Heart left ventricle (tissue), 16 donors: Measurements from ENCODE around the gene RAB44. TPM values are rescaled to one million over a fixed set of nuclear protein-coding genes. Genes with fewer than 3 reads are reported as not detected.

ENCODE experiments used
- ATAC-seq, 4 donors: fragments of 200-7000 bp; cut with Tn5 transposase; one replicate each; pipeline ENCODE4 v1.9.1; 2020 to 2022; ENCODE audit warnings: moderate library complexity in 4 of 4, mild to moderate bottlenecking in 3 of 4, moderate number of reproducible peaks in 1 of 4
- DNase-seq, 5 donors: peaks; one replicate each; pipeline ENCODE4 v3.0.0-alpha.2; 2020
- H3K27ac ChIP-seq, 12 donors: fragments of 200-600 bp; sonication (generic) in 4 of 12; one replicate each; pipeline versions ENCODE4 v1.5.0 to v1.8.0; 2016 to 2022; ENCODE audit warnings: mild to moderate bottlenecking in 2 of 12
- H3K27me3 ChIP-seq, 9 donors: fragments of 200-600 bp; sonication (generic) in 2 of 9; one replicate each; pipeline versions ENCODE4 v1.5.1 to v1.8.0; 2016 to 2022; ENCODE audit warnings: mild to moderate bottlenecking in 3 of 9
- H3K36me3 ChIP-seq, 9 donors: fragments of 200-600 bp; sonication (generic) in 2 of 9; one replicate each; pipeline versions ENCODE4 v1.5.0 to v1.8.0; 2018 to 2022; ENCODE audit warnings: mild to moderate bottlenecking in 2 of 9
- H3K4me1 ChIP-seq, 12 donors: fragments of 200-600 bp; sonication (generic) in 4 of 12; one replicate each; pipeline versions ENCODE4 v1.5.0 to v1.8.0; 2016 to 2022; ENCODE audit warnings: mild to moderate bottlenecking in 3 of 12
- H3K4me3 ChIP-seq, 12 donors: fragments of 200-600 bp; sonication (generic) in 4 of 12; one replicate each; pipeline versions ENCODE4 v1.5.0 to v1.8.0; 2017 to 2022; ENCODE audit warnings: mild to moderate bottlenecking in 9 of 12, moderate library complexity in 4 of 12
- H3K9me3 ChIP-seq, 12 donors: fragments of 200-600 bp; sonication (generic) in 4 of 12; one replicate each; pipeline versions ENCODE4 v1.5.0 to v1.8.0; 2016 to 2022; ENCODE audit warnings: mild to moderate bottlenecking in 1 of 12
- POLR2A ChIP-seq, 2 donors: fragments of 450-650 bp; IDR thresholded peaks; one replicate each; pipeline ENCODE4 v1.6.1; 2017; ENCODE audit warnings: antibody characterized with exemption in 2 of 2, mild to moderate bottlenecking in 2 of 2, moderate library complexity in 2 of 2
- whole genome bisulfite sequencing, 4 donors: extraction: QIAGEN DNeasy Blood & Tissue Kit in 2 of 4; methylation state at CpG; one replicate each; pipeline versions ENCODE4 v1.1.5 to v1.1.7; 2013 to 2018; 5-methylcytosine and 5-hydroxymethylcytosine counted together
- intact Hi-C, 10 donors: fragments of 100-400 bp; cut with DNase I; formaldehyde crosslinking; loops; one replicate each; pipeline versions ENCODE4 v1.11.1 to v1.14.2; 2022
- polyA plus RNA-seq, 2 donors: library from polyadenylated mRNA; stranded (reverse); fragments of 200-250 nt; gene quantifications; one replicate each; pipeline ENCODE4 v1.2.3, GENCODE V29; 2013
- total RNA-seq, 9 donors: library from RNA; depleted of rRNA in 2 of 9; stranded (reverse); fragments of >200 nt in 2 of 9; fragmentation: NEBNext Ultra II Directional in 3 of 9; extraction: Animal tissue kit (Norgen Biotek cat#: 25700) in 3 of 9; gene quantifications; one replicate each; pipeline versions ENCODE4 v1.1.0 to v1.2.4, GENCODE V29; 2016 to 2023
- TF ChIP-seq, protein P1 (sequence below), 12 donors: fragments of 200-600 bp; sonication (generic) in 4 of 12; IDR thresholded peaks; one replicate each; pipeline versions ENCODE4 v1.5.0 to v1.8.0; 2018 to 2022; ENCODE audit warnings: antibody characterized with exemption in 12 of 12, mild to moderate bottlenecking in 5 of 12
- donor health status: ischemic (EF 13 %, LVEDD 7.1; RV severe dilation, severe dysfunction).
- donor health status: healthy with polysubstance abuse.
- donor health status: DM: no; HTN: yes; CAD: no.
- donor health status: DM: no; HTN: no; CAD: no.
- donor health status: ischemic (EF 25% LVEDD 6.9; RV normal size, moderate dysfunction).
- donor health status: ischemic (EF 25% LVEDD 5.7; RV mildly dilated, moderate dysfunction).
- donor health status: healthy.
- donor health status: DM: yes; HTN: yes; CAD: no.
- donor health status: ischemic (EF 35%, LVEDD 5.7; RV mildly dilated, moderate dysfunction).
- donor health status: nonischemic (EF 11% LVEDD 7.7; RV severe dilation, severe dysfunction).
- donor health status: DM: yes; HTN: yes; CAD: no.
- donor health status: PGD.
- donor health status: ischemic (EF 29% LVEDD 5.4; RV normal size, mild dysfunction).
- donor health status: nonischemic (EF 23%, LVEDD 6.1; RV moderate dilation, normal function).

RAB44 gene
- total and polyA plus RNA-seq, 11 donors, result 0.04 to 0.32 (median 0.08) TPM; not detected in 5

GRCh38 chr6:36670271-36670670, 27.4 kb upstream of the RAB44 start:
- H3K4me3 ChIP-seq, result no peak overlapping the region
- no peak overlapping the region for H3K27ac ChIP-seq
- TF ChIP-seq, protein P1, sequence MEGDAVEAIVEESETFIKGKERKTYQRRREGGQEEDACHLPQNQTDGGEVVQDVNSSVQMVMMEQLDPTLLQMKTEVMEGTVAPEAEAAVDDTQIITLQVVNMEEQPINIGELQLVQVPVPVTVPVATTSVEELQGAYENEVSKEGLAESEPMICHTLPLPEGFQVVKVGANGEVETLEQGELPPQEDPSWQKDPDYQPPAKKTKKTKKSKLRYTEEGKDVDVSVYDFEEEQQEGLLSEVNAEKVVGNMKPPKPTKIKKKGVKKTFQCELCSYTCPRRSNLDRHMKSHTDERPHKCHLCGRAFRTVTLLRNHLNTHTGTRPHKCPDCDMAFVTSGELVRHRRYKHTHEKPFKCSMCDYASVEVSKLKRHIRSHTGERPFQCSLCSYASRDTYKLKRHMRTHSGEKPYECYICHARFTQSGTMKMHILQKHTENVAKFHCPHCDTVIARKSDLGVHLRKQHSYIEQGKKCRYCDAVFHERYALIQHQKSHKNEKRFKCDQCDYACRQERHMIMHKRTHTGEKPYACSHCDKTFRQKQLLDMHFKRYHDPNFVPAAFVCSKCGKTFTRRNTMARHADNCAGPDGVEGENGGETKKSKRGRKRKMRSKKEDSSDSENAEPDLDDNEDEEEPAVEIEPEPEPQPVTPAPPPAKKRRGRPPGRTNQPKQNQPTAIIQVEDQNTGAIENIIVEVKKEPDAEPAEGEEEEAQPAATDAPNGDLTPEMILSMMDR (IDR thresholded peaks at IDR 0.05), result no peak
- no peak for TF ChIP-seq POLR2A (IDR thresholded peaks at IDR 0.05)
- no peaks in the 10 kb centered on the region for H3K9me3 ChIP-seq
- H3K4me1 ChIP-seq, result peaks cover 0 to 26% (median 10%) of the 10 kb centered on the region in 12 donors
- intact Hi-C loops, result loop anchor here in 3 of 10 donors (5.0 to 10.0 kb wide), 2 partner anchors 33 to 125 kb away; partner anchors contain the start of gene STK38 (in 1 of the 3)
- H3K36me3 ChIP-seq, result no peaks in the 10 kb centered on the region
- no peaks in the 10 kb centered on the region for H3K27me3 ChIP-seq
- WGBS, 4 donors, result 94 to 97% (median 97%) methylated on average over 7 of the region's 7 CpGs
- DNase-seq (no peak), ATAC-seq (no peak)

DNA sequence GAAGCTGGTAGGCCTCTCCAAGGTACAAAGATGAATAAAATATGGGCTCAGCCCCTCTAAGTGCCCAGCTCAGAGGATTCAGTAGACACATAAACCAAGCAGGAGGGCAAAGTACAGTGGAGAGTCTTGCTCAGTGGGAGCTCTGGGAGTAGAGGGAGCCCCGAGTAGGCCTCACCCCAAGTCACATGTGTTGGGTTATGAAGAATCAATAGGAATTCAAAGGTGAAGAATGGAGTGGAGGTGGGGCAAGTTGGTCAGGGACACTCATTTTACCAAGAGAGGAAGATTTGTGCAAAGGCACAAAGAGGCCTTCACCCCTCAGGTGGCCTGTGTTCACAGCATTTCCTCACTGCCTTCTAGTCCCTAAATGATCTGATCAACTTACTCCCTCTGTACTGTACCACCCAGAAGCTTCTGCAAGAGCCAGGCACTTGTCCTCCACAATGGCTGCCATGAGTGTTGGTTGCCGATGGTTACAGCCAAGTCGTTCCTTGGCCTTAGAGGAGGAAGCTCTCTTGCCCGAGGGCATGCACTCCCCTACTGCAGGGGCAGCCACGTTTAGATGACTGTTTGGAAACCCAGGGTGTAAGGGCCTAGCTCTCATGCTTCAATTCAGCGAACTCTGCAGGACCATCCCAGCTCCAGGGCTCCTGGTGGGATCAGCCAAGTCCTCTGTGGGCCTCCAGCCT, 25.8 kb upstream of the RAB44 start:
- 79 to 92% (median 87%) methylated on average over 6 of the region's 6 CpGs for WGBS, 4 donors
- intact Hi-C loops, result loop anchor here in 3 of 10 donors (5.0 to 10.0 kb wide), 2 partner anchors 35 to 127 kb away; partner anchors contain the start of gene STK38 (in 1 of the 3)
- no peaks in the 10 kb centered on the region for H3K27me3 ChIP-seq
- ATAC-seq (no peak), DNase-seq (no peak)
- H3K27ac ChIP-seq, result no peak overlapping the region
- H3K4me1 ChIP-seq, result peaks cover 0 to 32% (median 10%) of the 10 kb centered on the region in 12 donors
- no peaks in the 10 kb centered on the region for H3K36me3 ChIP-seq
- TF ChIP-seq, protein P1 (IDR thresholded peaks at IDR 0.05), result no peak
- TF ChIP-seq POLR2A (IDR thresholded peaks at IDR 0.05), result no peak
- no peaks in the 10 kb centered on the region for H3K9me3 ChIP-seq
- H3K4me3 ChIP-seq, result no peak overlapping the region

DNA sequence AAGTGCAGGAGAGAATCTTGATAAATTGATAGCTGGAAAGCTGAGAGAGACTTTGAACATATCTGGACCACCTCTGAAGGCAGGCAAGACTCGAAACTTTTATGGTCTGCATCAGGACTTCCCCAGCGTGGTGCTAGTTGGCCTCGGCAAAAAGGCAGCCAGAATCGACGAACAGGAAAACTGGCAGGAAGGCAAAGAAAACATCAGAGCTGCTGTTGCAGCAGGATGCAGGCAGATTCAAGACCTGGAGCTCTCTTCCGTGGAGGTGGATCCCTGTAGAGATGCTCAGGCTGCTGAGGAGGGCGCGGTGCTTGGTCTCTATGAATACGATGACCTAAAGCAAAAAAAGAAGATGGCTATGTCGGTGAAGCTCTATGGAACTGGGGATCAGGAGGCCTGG, 23.7 kb upstream of the RAB44 start:
- no peaks in the 10 kb centered on the region for H3K36me3 ChIP-seq
- no peaks in the 10 kb centered on the region for H3K27me3 ChIP-seq
- H3K9me3 ChIP-seq, result no peaks in the 10 kb centered on the region
- 71 to 76% (median 71%) methylated on average over 10 of the region's 10 CpGs for WGBS, 4 donors
- intact Hi-C loops, result loop anchor here in 3 of 10 donors (5.0 to 10.0 kb wide), 2 partner anchors 37 to 129 kb away; partner anchors contain the start of gene STK38 (in 1 of the 3)
- H3K4me3 ChIP-seq, result no peak overlapping the region
- DNase-seq (no peak), ATAC-seq (no peak)
- TF ChIP-seq, protein P1 (IDR thresholded peaks at IDR 0.05), result no peak
- H3K4me1 ChIP-seq, result peaks cover 0 to 32% (median 13%) of the 10 kb centered on the region in 12 donors
- H3K27ac ChIP-seq, result no peak overlapping the region

GRCh38 chr6:36674942-36675341, 22.7 kb upstream of the RAB44 start:
- 91 to 97% (median 94%) methylated on average over 7 of the region's 7 CpGs for WGBS, 4 donors
- no peak for ATAC-seq
- Histone ChIP-seq H3K27me3 (no peaks in the 10 kb centered on the region), H3K27ac (no peak overlapping the region), H3K36me3 (peaks cover 0 to 5% (median 0%) of the 10 kb centered on the region in 9 donors), H3K4me1 (peaks cover 0 to 37% (median 14%) of the 10 kb centered on the region in 12 donors), H3K4me3 (no peak overlapping the region), H3K9me3 (no peaks in the 10 kb centered on the region)
- no peak for DNase-seq
- TF ChIP-seq, protein P1 (IDR thresholded peaks at IDR 0.05), result no peak
- TF ChIP-seq POLR2A (IDR thresholded peaks at IDR 0.05), result no peak
- intact Hi-C loops, result loop anchor here in 4 of 10 donors (5.0 to 10.0 kb wide), 4 partner anchors 38 to 253 kb away; partner anchors contain the start of gene STK38 (in 1 of the 4)
